Ecto neural progenitor cell (in vitro differentiated cells): ENCODE data around the gene CCDC50.

ENCODE experiments used
- DNase-seq: peaks from one replicate; pipeline ENCODE4 v3.0.0-alpha.2; 2018; ENCODE audit warnings: low spot score

The CCDC50 gene

GRCh38 chr3:191378142-191378812 is 49.1 kb downstream of the CCDC50 start:
- DNase-seq = no peak

GRCh38 chr3:191379446-191379845 is 50.3 kb downstream of the CCDC50 start:
- DNase-seq = no peak

GRCh38 chr3:191380001-191380400 is 50.8 kb downstream of the CCDC50 start:
- no peak for DNase-seq

GRCh38 chr3:191381303-191381702 is 52.1 kb downstream of the CCDC50 start:
- no peak for DNase-seq

GRCh38 chr3:191382661-191383060 is 53.5 kb downstream of the CCDC50 start:
- no peak for DNase-seq

- DNase-seq = no peak
Observed at GRCh38 chr3:191383124-191383523, 53.9 kb downstream of the CCDC50 start.

GRCh38 chr3:191385101-191385500 is 55.9 kb downstream of the CCDC50 start:
- no peak for DNase-seq

GRCh38 chr3:191387441-191388077 is 58.4 kb downstream of the CCDC50 start:
- DNase-seq = no peak

GRCh38 chr3:191388823-191389222 is 59.6 kb downstream of the CCDC50 start:
- no peak for DNase-seq

- no peak for DNase-seq
Observed at GRCh38 chr3:191390580-191390979, 61.4 kb downstream of the CCDC50 start.

GRCh38 chr3:191391861-191392808 is 62.9 kb downstream of the CCDC50 start:
- no peak for DNase-seq

GRCh38 chr3:191393146-191393545 is 64.0 kb downstream of the CCDC50 start:
- DNase-seq = no peak

- DNase-seq = no peak
Observed at GRCh38 chr3:191397771-191398170, 68.6 kb downstream of the CCDC50 start.

GRCh38 chr3:191398607-191399006 is 69.4 kb downstream of the CCDC50 start:
- DNase-seq = no peak

GRCh38 chr3:191399918-191400317 is 70.7 kb downstream of the CCDC50 start:
- DNase-seq = no peak

- no peak for DNase-seq
Observed at GRCh38 chr3:191401775-191402357, 72.7 kb downstream of the CCDC50 start.

- no peak for DNase-seq
Observed at GRCh38 chr3:191409791-191410359, 80.7 kb downstream of the CCDC50 start.

GRCh38 chr3:191412759-191413158 is 83.6 kb downstream of the CCDC50 start:
- DNase-seq = no peak

- DNase-seq = no peak
Observed at GRCh38 chr3:191414286-191414685, 85.1 kb downstream of the CCDC50 start.

- no peak for DNase-seq
Observed at GRCh38 chr3:191414732-191415131, 85.5 kb downstream of the CCDC50 start.

GRCh38 chr3:191415566-191415965 is 86.4 kb downstream of the CCDC50 start:
- no peak for DNase-seq

- no peak for DNase-seq
Observed at GRCh38 chr3:191417457-191417729, 88.2 kb downstream of the CCDC50 start.
